Mammary epithelial cell (primary cell): Measurements from ENCODE around the gene THRA.

Experiments used
- EZH2 ChIP-seq: IDR thresholded peaks from 2 replicates; pipeline ENCODE4 v1.6.1; 2012; ENCODE audit warnings: low read length, inconsistent platforms, borderline replicate concordance
- TF ChIP-seq, protein P1 (sequence below), 2 donors: IDR thresholded peaks in 1 of 2; conservative IDR thresholded peaks in 1 of 2; 2 replicates each; pipeline ENCODE4 v1.5.1; 2011 to 2012; ENCODE audit warnings: inconsistent platforms in 2 of 2, low read length in 2 of 2, mild to moderate bottlenecking in 2 of 2, control low read depth in 1 of 2, low read depth in 1 of 2; ENCODE audit not compliant: insufficient read depth in 1 of 2; ENCODE audit errors: extremely low read depth in 1 of 2

- TF ChIP-seq, protein P1, sequence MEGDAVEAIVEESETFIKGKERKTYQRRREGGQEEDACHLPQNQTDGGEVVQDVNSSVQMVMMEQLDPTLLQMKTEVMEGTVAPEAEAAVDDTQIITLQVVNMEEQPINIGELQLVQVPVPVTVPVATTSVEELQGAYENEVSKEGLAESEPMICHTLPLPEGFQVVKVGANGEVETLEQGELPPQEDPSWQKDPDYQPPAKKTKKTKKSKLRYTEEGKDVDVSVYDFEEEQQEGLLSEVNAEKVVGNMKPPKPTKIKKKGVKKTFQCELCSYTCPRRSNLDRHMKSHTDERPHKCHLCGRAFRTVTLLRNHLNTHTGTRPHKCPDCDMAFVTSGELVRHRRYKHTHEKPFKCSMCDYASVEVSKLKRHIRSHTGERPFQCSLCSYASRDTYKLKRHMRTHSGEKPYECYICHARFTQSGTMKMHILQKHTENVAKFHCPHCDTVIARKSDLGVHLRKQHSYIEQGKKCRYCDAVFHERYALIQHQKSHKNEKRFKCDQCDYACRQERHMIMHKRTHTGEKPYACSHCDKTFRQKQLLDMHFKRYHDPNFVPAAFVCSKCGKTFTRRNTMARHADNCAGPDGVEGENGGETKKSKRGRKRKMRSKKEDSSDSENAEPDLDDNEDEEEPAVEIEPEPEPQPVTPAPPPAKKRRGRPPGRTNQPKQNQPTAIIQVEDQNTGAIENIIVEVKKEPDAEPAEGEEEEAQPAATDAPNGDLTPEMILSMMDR (conservative IDR thresholded peaks at IDR 0.05 in 1 of 2, IDR thresholded peaks at IDR 0.05 in 1 of 2; ENCODE audit: extremely low read depth in 1 of 2, insufficient read depth in 1 of 2, low read depth in 1 of 2, low read length in 2 of 2): peak in 1 of 2 donors; percentile 29
- TF ChIP-seq EZH2: no peak
Measured at GRCh38 chr17:40122136-40122998, 59.6 kb downstream of the THRA start.
